Transverse colon (tissue), 4 donors: ENCODE results near the gene SP5. TPM values are rescaled to one million over a fixed set of nuclear protein-coding genes. Genes with fewer than 3 reads are reported as not detected.
"Not testable (repeated sequence)": the region's sequence is repeated elsewhere in the genome, so short reads cannot be mapped to it uniquely, and the experiment has no call there.

Source experiments
- DNase-seq: peaks from one replicate; pipeline ENCODE4 v3.0.0-alpha.2; 2019
- H3K27ac ChIP-seq, 4 donors: fragments of 200-600 bp; sonication (generic); 2 replicates each; pipeline ENCODE4 v1.5.1; 2016 to 2018; ENCODE audit warnings: inconsistent platforms in 4 of 4
- H3K27me3 ChIP-seq: fragments of 200-600 bp; sonication (generic); 2 replicates; pipeline ENCODE4 v1.5.1; 2017; ENCODE audit warnings: inconsistent platforms
- H3K36me3 ChIP-seq, 4 donors: fragments of 200-600 bp; sonication (generic); 2 replicates each; pipeline ENCODE4 v1.5.1; 2017 to 2019; ENCODE audit warnings: inconsistent platforms in 4 of 4
- H3K4me1 ChIP-seq, 4 donors: fragments of 200-600 bp; sonication (generic); 2 replicates each; pipeline ENCODE4 v1.5.1; 2017 to 2020; ENCODE audit warnings: inconsistent platforms in 4 of 4
- H3K4me3 ChIP-seq, 4 donors: fragments of 200-600 bp; sonication (generic); 1 replicate in 1 of 4; 2 replicates in 3 of 4; pipeline versions ENCODE4 v1.5.1 to v1.6.1; 2017 to 2019; ENCODE audit warnings: inconsistent platforms in 4 of 4
- H3K9me3 ChIP-seq, 2 donors: fragments of 200-600 bp; sonication (generic); 2 replicates each; pipeline ENCODE4 v1.5.1; 2017 to 2019; ENCODE audit warnings: inconsistent platforms in 2 of 2
- EP300 ChIP-seq: sonication (generic); formaldehyde crosslinking; IDR thresholded peaks from one replicate; pipeline ENCODE4 v1.6.1; 2017; ENCODE audit warnings: antibody characterized with exemption, low read depth
- POLR2A ChIP-seq: fragments of 450-650 bp; IDR thresholded peaks from one replicate; pipeline ENCODE4 v1.6.1; 2016; ENCODE audit warnings: antibody characterized with exemption, mild to moderate bottlenecking, moderate library complexity
- POLR2AphosphoS5 ChIP-seq, 3 donors: sonication (generic); formaldehyde crosslinking; IDR thresholded peaks; one replicate each; pipeline ENCODE4 v1.6.1; 2016; ENCODE audit warnings: antibody characterized with exemption in 3 of 3
- WGBS, 2 donors: methylation state at CpG; one replicate each; pipeline ENCODE4 v1.1.5; 2018; ENCODE audit warnings: low coverage in 1 of 2; 5-methylcytosine and 5-hydroxymethylcytosine counted together
- in situ Hi-C, 4 donors: fragments of 200-750 bp; cut with MboI; loops; one replicate each; pipeline versions ENCODE4 v1.15.0 to v1.15.1; 2017; ENCODE audit warnings: low sequenced_read_pairs in 3 of 4, low pct_ligation_motif_present in 1 of 4, low pct_unique_long_range_greater_than_20kb in 1 of 4
- intact Hi-C: fragments of 100-400 bp; cut with DNase I; formaldehyde crosslinking; loops from one replicate; pipeline ENCODE4 v1.15.1; 2023; ENCODE audit warnings: low total_unique reads
- total RNA-seq, 4 donors: library from RNA; depleted of rRNA; stranded (reverse); fragments of >200 nt; gene quantifications; one replicate each; pipeline ENCODE4 v1.1.0, GENCODE V29; 2016
- TF ChIP-seq, protein P1 (sequence below), 5 experiments: fragments of 200-600 bp in 3 of 5; fragments of 450-650 bp in 2 of 5; sonication (generic) in 3 of 5; IDR thresholded peaks; 1 replicate in 2 of 5; 2 replicates in 3 of 5; pipeline ENCODE4 v1.5.1; 2016 to 2017; ENCODE audit warnings: antibody characterized with exemption in 5 of 5, inconsistent platforms in 3 of 5, mild to moderate bottlenecking in 2 of 5, moderate library complexity in 1 of 5

SP5 gene
- total RNA-seq, 4 donors from 2014 or later = 0.41 to 2.2 TPM; not detected in 2

GRCh38 chr2:170743530-170744239 lies 28.5 kb downstream of the SP5 start:
- Histone ChIP-seq H3K27ac (no peak overlapping the region), H3K36me3 (no peaks in the 10 kb centered on the region), H3K9me3 (no peaks in the 10 kb centered on the region), H3K27me3 (peaks cover 5% of the 10 kb centered on the region), H3K4me3 (no peak overlapping the region), H3K4me1 (no peaks in the 10 kb centered on the region)
- DNase-seq = no peak
- TF ChIP-seq EP300 (no peak), POLR2AphosphoS5 (IDR thresholded peaks at IDR 0.05) (no peak)
- TF ChIP-seq, protein P1, sequence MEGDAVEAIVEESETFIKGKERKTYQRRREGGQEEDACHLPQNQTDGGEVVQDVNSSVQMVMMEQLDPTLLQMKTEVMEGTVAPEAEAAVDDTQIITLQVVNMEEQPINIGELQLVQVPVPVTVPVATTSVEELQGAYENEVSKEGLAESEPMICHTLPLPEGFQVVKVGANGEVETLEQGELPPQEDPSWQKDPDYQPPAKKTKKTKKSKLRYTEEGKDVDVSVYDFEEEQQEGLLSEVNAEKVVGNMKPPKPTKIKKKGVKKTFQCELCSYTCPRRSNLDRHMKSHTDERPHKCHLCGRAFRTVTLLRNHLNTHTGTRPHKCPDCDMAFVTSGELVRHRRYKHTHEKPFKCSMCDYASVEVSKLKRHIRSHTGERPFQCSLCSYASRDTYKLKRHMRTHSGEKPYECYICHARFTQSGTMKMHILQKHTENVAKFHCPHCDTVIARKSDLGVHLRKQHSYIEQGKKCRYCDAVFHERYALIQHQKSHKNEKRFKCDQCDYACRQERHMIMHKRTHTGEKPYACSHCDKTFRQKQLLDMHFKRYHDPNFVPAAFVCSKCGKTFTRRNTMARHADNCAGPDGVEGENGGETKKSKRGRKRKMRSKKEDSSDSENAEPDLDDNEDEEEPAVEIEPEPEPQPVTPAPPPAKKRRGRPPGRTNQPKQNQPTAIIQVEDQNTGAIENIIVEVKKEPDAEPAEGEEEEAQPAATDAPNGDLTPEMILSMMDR (IDR thresholded peaks at IDR 0.05) = no peak
- intact Hi-C loops (no loop called here), in situ Hi-C loops (no loop called here)
- 17 to 44% methylated on average over 2 to 8 of the region's 8 CpGs for WGBS, 2 donors

DNA sequence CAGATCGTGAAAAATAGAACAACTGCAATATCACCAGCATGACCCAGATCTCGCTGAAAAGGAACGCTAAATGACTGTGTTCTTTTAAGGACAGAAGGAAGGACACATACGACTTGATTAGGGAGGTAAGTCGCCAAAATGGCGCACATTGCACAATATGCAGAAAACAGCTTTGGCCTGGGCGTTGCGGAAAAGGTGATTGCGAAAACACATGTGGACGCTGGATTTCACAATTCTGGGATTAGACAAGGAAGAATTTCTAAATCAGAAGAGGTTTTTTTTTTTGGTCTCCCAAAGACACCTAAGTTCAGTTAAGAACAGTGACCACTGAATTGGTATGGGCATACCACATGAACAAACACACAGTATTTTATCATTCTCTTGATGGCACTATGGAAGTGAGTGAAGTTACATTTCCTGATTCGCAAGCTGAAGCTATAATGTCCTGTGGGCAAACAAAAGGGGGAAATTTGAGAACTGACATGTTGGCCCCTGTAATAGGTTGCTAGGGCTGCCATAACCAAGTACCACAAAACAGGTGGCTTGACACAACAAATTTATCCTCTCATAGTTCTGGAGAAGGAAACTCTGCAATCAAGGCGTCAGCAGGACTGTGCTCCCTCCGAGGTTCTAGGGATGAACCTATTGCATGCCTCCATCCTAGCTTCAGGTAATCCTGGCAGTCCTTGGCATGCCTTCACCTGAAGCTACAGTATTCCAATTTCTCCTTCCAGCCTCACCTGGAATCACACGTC lies 29.3 kb downstream of the SP5 start:
- WGBS, 2 donors = 86 to 89% methylated on average over 13 to 14 of the region's 14 CpGs
- H3K4me1 ChIP-seq = no peaks in the 10 kb centered on the region
- intact Hi-C loops = no loop called here
- H3K9me3 ChIP-seq = no peaks in the 10 kb centered on the region
- DNase-seq = no peak
- TF ChIP-seq, protein P1 (IDR thresholded peaks at IDR 0.05) = no peak
- TF ChIP-seq POLR2A (no peak), POLR2AphosphoS5 (IDR thresholded peaks at IDR 0.05) (no peak), EP300 (no peak)
- H3K27ac ChIP-seq = no peak overlapping the region
- no peaks in the 10 kb centered on the region for H3K36me3 ChIP-seq
- in situ Hi-C loops = no loop called here
- no peak overlapping the region for H3K4me3 ChIP-seq
- H3K27me3 ChIP-seq = peaks cover 5% of the 10 kb centered on the region

GRCh38 chr2:170745305-170745704 lies 30.2 kb downstream of the SP5 start:
- no peaks in the 10 kb centered on the region for H3K36me3 ChIP-seq
- intact Hi-C loops = no loop called here
- in situ Hi-C loops = no loop called here
- no peaks in the 10 kb centered on the region for H3K4me1 ChIP-seq
- peaks cover 5% of the 10 kb centered on the region for H3K27me3 ChIP-seq
- no peak for DNase-seq
- WGBS, 2 donors = 49 to 66% methylated on average over 6 of the region's 6 CpGs
- H3K27ac ChIP-seq = no peak overlapping the region
- H3K4me3 ChIP-seq = no peak overlapping the region
- no peak for TF ChIP-seq EP300
- no peaks in the 10 kb centered on the region for H3K9me3 ChIP-seq

DNA sequence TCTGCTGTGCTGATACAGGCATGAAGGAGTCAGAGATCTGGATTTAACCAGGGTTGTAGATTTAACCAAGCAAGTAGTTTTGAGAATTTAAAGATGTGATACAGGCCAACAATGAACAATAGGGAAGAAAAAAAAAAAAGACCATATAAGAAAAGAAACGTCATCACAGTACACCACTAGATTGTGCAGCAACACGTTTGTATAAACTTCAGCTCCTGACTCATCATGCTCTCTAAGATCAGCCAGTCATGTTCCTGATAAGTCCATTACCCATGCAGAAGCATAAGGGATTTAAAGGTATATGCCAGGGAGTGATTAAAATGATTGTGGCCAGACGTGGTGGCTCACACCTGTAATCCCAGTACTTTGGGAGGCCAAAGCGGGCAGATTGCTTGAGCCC lies 32.8 kb downstream of the SP5 start:
- TF ChIP-seq, protein P1 (IDR thresholded peaks at IDR 0.05) = no peak
- TF ChIP-seq EP300 (no peak), POLR2A (no peak), POLR2AphosphoS5 (IDR thresholded peaks at IDR 0.05) (no peak)
- Histone ChIP-seq H3K36me3 (no peaks in the 10 kb centered on the region), H3K4me3 (no peak overlapping the region), H3K9me3 (no peaks in the 10 kb centered on the region), H3K27ac (no peak overlapping the region), H3K27me3 (peaks cover 11% of the 10 kb centered on the region), H3K4me1 (no peaks in the 10 kb centered on the region)
- intact Hi-C loops (no loop called here), in situ Hi-C loops (no loop called here)
- 33 to 44% methylated on average over 3 to 4 of the region's 4 CpGs for WGBS, 2 donors
- no peak for DNase-seq

DNA sequence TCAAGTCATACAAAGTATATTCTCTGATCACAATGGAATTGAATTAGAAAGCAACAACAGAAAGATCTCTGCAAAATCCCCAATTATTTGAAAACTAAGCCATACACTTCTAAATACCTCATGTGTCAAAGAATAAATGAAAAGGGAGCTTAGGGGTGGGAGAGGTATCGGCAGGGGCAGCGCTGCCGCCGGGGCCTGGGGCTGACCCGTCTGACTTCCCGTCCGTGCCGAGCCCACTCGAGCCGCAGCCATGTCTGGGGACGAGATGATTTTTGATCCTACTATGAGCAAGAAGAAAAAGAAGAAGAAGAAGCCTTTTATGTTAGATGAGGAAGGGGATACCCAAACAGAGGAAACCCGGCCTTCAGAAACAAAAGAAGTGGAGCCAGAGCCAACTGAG lies 36.4 kb downstream of the SP5 start:
- H3K4me1 ChIP-seq, H3K4me3 ChIP-seq, H3K9me3 ChIP-seq, H3K36me3 ChIP-seq, in situ Hi-C loops, H3K27ac ChIP-seq, intact Hi-C loops, DNase-seq: not testable (repeated sequence)
- WGBS, 2 donors = 92 to 95% methylated on average over 12 of the region's 12 CpGs
- H3K27me3 ChIP-seq = peaks cover 11% of the 10 kb centered on the region
